Ectodermal cell (in vitro differentiated cells): Measurements from ENCODE around the gene RIPPLY3.

Experiments
- H3K27ac ChIP-seq: 2 replicates; pipeline ENCODE4 v1.7.0; 2013; ENCODE audit warnings: mild to moderate bottlenecking, low read depth, low read length; ENCODE audit not compliant: insufficient read depth, poor library complexity, severe bottlenecking
- H3K27me3 ChIP-seq: 2 replicates; pipeline ENCODE4 v1.7.0; 2013; ENCODE audit warnings: mild to moderate bottlenecking, low read length; ENCODE audit not compliant: insufficient read depth, control insufficient read depth, poor library complexity, severe bottlenecking
- H3K36me3 ChIP-seq: one replicate; pipeline ENCODE4 v1.7.0; 2013; ENCODE audit warnings: low read length; ENCODE audit not compliant: control insufficient read depth, insufficient read depth
- H3K4me1 ChIP-seq: one replicate; pipeline ENCODE4 v1.7.0; 2013; ENCODE audit warnings: low read length; ENCODE audit not compliant: control insufficient read depth, insufficient read depth
- H3K4me3 ChIP-seq: 2 replicates; pipeline ENCODE4 v1.7.0; 2013; ENCODE audit warnings: low read depth, low read length, control low read depth; ENCODE audit not compliant: insufficient read depth
- H3K9me3 ChIP-seq: 2 replicates; pipeline ENCODE4 v1.7.0; 2013; ENCODE audit warnings: mild to moderate bottlenecking, low read length, moderate library complexity; ENCODE audit not compliant: control insufficient read depth
- WGBS, 2 experiments: methylation state at CpG; one replicate each; pipeline ENCODE4 v1.1.7; 2013; ENCODE audit warnings: missing lambda C conversion rate in 2 of 2; 5-methylcytosine and 5-hydroxymethylcytosine counted together

The RIPPLY3 gene

GRCh38 chr21:37059181-37059580 lies 52.7 kb downstream of the RIPPLY3 start:
- Histone ChIP-seq H3K9me3 (no peaks in the 10 kb centered on the region), H3K27me3 (no peaks in the 10 kb centered on the region), H3K36me3 (no peaks in the 10 kb centered on the region), H3K4me1 (peaks cover 20% of the 10 kb centered on the region), H3K4me3 (no peak overlapping the region), H3K27ac (no peak overlapping the region)
- 84 to 87% methylated on average over 5 of the region's 5 CpGs for WGBS, 2 experiments

DNA sequence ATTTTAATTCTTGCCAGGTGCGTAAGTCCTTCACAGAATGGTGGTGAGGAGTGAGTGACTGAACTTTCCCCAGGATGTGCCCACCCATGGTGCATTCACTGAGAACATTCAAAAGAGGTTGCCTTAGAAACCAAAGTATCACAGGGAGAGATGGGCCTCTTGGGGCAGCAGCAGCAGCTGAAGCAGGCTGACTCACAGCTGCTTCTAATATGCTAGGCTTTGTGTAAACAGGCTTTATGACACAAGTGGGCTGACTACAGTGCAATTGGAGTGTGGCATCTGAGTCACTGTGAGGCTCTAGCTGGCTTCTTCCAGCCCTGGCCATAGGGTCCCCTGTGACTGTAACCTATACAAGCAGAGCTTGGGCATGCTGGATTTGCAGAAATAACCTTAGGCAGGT lies 53.8 kb downstream of the RIPPLY3 start:
- Histone ChIP-seq H3K27ac (peak overlapping the region; percentile 52), H3K9me3 (no peaks in the 10 kb centered on the region), H3K4me1 (peaks cover 20% of the 10 kb centered on the region), H3K36me3 (no peaks in the 10 kb centered on the region), H3K4me3 (no peak overlapping the region), H3K27me3 (no peaks in the 10 kb centered on the region)
- WGBS, 2 experiments: 37 to 44% methylated on average over 1 of the region's 1 CpG

- WGBS, 2 experiments: 89 to 92% methylated on average over 7 of the region's 7 CpGs
- Histone ChIP-seq H3K4me1 (peaks cover 20% of the 10 kb centered on the region), H3K9me3 (no peaks in the 10 kb centered on the region), H3K4me3 (no peak overlapping the region), H3K36me3 (peaks cover 4% of the 10 kb centered on the region), H3K27ac (no peak overlapping the region), H3K27me3 (no peaks in the 10 kb centered on the region)
Observed at GRCh38 chr21:37061926-37062592, 55.6 kb downstream of the RIPPLY3 start.

GRCh38 chr21:37062593-37062935 lies 56.1 kb downstream of the RIPPLY3 start:
- WGBS, 2 experiments: 97% methylated on average over 6 of the region's 6 CpGs
- H3K9me3 ChIP-seq: no peaks in the 10 kb centered on the region
- no peak overlapping the region for H3K4me3 ChIP-seq
- no peak overlapping the region for H3K27ac ChIP-seq
- no peaks in the 10 kb centered on the region for H3K27me3 ChIP-seq
- peaks cover 4% of the 10 kb centered on the region for H3K36me3 ChIP-seq
- peaks cover 20% of the 10 kb centered on the region for H3K4me1 ChIP-seq

DNA sequence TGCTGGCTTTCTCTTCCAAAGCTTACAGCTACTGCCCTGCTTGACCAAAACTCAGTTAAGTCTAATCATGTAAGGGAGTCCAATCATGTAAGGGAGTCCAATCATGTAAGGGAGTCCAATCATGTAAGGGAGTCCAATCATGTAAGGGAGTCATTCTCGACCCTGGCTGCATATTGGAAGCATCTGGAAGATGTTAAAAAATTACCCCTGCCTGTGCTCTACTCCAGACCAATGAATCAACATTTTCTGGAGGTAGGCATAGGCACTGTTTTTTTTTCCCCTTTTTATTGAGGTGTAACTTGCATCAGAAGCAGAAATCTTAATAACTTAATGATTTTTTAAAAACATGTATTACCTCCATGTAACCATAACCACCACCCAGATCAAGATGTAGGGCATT lies 56.9 kb downstream of the RIPPLY3 start:
- no peak overlapping the region for H3K4me3 ChIP-seq
- H3K27ac ChIP-seq: no peak overlapping the region
- peaks cover 4% of the 10 kb centered on the region for H3K36me3 ChIP-seq
- 89 to 100% methylated on average over 1 of the region's 1 CpG for WGBS, 2 experiments
- no peaks in the 10 kb centered on the region for H3K9me3 ChIP-seq
- peaks cover 20% of the 10 kb centered on the region for H3K4me1 ChIP-seq
- H3K27me3 ChIP-seq: no peaks in the 10 kb centered on the region

DNA sequence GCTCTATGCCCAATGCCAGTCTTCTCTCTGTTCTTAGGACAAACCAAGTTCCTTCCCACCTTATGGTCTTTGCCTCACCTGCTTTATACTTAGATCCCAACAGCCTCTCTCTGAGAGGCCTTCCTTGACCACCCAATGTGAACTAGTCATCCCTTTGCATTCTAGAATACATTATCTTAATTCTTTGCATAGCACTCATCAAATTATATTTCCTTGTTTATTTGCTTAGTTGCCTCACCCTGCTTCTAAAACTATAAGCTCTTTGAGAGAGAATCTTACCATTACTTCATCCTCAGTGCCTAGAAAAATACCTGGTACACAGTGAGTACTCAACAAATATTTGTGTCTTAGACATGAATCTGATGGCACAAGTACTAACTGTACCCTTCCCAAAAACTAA lies 58.3 kb downstream of the RIPPLY3 start:
- no peak overlapping the region for H3K4me3 ChIP-seq
- H3K27me3 ChIP-seq: no peaks in the 10 kb centered on the region
- no peaks in the 10 kb centered on the region for H3K9me3 ChIP-seq
- H3K36me3 ChIP-seq: peaks cover 4% of the 10 kb centered on the region
- H3K4me1 ChIP-seq: peaks cover 20% of the 10 kb centered on the region
- H3K27ac ChIP-seq: no peak overlapping the region

DNA sequence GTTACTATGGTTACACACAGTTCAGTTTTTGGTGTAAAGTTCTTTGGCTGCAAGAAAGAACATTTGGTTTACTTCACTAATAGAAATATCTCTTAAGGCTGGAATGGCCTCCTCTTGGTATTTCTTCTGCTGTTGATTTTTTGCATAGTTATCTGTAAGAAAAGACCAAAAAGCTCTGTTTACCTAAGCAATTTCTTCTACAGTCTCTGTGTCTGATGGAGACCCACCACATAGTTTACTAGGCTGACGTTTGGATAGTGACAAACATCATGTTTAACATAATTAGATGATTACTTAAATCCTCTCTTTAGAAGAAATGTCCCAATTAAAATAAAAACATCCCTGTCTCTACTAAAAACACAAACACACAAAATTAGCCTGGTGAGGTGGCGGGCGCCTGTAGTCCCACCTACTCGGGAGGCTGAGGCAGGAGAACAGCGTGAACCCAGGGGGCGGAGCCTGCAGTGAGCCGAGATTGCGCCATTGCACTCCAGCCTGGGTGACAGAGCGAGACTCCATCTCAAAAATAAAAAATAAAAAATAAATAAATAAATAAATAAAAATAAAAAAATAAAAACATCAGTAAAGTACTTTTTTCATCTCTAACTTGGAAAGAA lies 59.2 kb downstream of the RIPPLY3 start:
- Histone ChIP-seq H3K27ac (no peak overlapping the region), H3K4me3 (no peak overlapping the region), H3K4me1 (peaks cover 18% of the 10 kb centered on the region), H3K9me3 (no peaks in the 10 kb centered on the region), H3K27me3 (no peaks in the 10 kb centered on the region), H3K36me3 (peaks cover 4% of the 10 kb centered on the region)
- 93 to 96% methylated on average over 7 to 8 of the region's 9 CpGs for WGBS, 2 experiments
